HG02588 (cell line): ENCODE measurements around the gene EXT2.

Experiments used
- ATAC-seq: cut with Tn5 transposase; IDR thresholded peaks from one replicate; pipeline ENCODE4 v1.9.1; 2021; ENCODE audit warnings: mild to moderate bottlenecking, moderate library complexity; ENCODE audit not compliant: unreplicated experiment

EXT2 gene

DNA sequence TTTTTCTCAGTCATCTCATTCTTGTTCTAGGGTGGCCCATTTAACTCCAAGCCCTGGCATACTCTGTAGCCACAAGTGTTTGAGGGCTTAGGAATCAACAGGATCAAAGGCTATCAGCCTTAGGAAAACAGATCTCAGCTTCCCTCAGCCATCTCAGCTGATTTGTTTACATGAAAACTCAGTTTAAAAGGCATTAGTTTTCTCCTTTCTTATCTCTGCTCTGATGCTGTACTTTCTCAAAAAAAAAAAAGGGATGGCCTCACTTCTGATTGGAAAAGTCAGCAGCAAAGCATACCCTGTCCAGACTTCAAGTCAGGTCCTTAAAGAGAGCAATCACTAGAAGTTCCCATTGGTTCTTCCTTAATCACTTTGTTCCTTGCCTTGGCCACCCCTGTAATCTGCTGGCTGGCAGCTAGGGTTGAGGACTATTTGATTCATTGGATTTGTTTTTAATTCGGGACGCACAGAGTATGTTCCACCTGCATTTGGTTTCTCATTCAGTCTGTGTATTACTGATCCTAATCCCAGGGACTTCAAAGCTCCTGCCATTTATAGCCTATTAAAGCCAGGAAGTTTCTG lies 102.8 kb downstream of the EXT2 start:
- ATAC-seq, result no peak

DNA sequence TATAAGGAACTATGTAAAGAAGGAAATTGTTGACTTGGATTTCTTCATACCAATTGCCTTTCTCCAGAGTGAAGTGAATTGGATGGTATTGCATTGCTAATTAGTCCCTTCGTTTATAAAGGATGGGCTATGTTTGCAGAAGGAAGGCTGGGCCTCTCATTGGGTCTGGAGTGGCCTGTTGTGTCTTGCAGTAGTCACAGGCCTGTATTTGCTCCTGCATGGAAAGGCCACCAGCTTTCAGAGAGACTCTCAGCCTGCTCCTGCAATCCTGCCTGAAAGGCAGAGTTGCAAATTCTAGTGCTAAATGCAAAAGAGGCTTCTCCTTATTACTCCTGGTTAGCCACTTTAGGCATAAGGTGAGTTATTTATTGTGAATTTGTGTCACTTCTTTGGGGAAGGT lies 103.8 kb downstream of the EXT2 start:
- ATAC-seq, result no peak

DNA sequence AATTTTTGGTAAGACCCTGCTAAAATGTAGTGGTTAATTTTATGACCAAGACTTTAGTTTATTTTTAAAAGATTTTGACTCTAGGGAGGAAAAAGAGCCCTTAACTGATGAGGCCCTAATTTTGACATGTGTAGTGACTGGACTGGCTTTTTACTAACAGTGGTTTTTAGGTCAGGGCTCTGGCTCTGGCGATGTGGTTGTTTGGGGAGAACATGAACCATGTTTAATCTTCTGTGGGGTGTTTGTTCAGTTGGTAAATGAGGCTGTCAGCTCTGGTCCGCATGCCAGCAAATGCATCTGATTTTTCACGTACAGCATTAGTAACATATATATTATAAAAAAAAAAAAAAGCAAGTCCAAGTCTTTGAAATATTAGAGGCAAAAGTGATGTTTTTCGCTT lies 104.3 kb downstream of the EXT2 start:
- no peak for ATAC-seq

DNA sequence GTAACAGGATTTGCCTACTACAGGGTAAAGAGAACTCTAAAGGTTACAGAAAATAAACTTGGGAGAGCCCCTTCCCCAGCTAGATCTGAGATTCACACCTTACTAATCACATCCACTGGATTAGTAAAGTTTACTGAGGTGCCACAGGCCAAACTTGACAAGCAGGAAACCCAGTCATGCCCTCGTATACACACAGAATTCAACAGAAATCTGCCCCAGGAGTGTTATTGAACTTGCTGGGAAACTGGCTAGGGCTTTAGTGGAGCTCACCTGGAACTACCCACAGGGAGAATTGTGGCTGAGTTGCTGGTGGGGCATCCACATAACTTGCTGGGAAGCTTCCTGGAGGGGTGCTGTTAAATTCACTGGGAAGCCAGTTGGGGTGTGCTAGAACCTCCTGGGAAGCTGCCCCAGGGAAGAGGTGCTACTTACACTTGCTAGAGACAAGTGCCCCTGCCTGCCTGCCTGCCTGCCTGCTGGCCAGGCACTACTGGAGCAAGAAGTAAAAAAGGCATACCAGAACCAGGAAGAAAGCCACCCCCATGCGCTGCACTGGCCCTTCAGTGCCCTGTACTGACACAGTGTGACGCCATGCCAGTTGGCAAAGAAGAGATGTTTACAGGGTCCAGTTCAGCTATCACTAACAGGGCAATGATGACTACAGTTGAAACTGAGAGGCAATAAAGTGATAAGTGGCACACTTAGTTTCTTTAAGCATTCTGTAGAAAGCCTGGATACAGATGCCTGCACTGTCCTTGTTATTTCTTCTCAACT lies 108.0 kb downstream of the EXT2 start:
- ATAC-seq, result no peak

DNA sequence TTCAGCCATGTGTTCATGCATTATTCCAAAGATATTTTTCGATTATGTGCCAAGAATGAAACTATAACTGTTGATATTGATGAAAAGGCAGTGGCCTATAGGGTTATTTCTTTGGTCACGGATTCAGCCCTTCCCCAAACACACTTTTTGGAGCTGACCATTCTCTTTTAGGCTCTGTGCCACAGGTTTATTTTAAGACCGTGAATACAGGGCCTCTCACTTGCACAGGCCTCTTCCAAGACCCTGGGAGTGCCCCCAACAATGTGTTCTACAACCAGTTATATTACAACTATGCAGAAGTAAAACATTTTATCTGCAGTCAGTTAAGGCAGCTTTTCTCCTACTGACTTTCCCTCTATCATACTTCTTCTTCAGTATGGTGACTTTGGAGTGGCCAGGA lies 109.9 kb downstream of the EXT2 start:
- no peak for ATAC-seq

DNA sequence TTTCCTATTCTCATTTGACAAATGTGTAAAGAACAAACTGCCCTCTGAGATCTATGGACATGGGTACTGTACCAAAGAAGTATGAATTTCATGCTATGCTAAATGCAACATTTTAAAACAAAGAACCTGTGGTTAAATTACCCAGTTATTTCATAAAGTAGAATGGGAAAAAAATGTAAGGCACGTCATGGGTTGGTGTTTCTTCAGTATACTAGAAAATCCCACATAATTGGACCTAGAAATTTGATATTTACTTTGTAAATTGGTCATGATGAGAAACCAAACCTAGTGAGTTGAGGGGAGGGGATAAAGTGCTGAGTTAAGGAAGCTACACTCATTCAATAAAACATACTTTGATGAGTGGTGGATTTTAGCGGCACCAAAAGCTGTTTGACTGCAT lies 110.4 kb downstream of the EXT2 start:
- no peak for ATAC-seq

DNA sequence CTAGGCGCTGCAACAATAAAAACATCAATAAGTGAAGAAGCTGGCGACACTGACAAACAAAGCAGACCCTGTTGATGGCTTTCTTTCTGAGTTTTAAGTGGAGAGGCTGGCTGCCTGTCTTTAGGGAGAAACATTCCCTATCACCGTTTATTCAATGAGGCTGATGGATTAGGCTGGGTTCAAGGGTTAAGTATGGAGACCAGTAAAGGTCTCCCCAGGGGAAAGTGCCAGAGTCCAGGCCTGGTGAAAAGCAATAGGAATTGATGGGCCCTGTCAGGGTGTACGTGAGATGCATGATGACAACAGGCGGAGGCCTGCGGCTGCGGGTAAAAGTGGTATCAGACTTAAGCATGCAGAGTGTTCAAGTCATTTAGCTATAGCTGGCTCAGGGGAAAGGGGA lies 111.8 kb downstream of the EXT2 start:
- ATAC-seq, result no peak

DNA sequence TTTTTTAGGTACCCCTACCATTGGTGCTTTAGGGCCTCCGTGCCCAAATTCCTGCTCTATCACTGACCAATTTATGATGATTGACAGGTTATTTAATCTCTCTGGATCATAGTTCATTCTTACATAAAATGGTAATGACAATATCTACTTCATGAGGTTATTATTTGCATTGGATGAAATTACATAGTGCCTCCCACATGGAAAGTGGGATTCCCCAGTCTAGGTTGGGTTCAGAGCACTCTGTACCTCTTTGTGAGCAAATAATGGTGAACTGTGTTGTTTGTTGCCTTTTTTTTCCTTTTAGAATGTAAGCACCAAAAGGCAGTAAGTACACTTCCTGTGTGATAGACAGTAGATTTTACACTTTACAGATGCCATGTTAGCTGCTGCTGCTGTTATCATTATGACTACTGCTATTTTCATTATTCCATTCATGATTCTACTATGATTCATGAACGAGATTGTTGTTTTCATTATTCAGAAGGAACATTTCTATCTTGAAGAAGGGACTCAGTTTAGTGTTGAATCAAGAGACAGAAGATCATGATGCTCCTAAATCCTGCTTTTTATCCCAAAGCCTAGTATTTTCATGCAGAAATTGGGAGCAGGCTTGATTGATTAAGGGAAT lies 113.6 kb downstream of the EXT2 start:
- no peak for ATAC-seq

DNA sequence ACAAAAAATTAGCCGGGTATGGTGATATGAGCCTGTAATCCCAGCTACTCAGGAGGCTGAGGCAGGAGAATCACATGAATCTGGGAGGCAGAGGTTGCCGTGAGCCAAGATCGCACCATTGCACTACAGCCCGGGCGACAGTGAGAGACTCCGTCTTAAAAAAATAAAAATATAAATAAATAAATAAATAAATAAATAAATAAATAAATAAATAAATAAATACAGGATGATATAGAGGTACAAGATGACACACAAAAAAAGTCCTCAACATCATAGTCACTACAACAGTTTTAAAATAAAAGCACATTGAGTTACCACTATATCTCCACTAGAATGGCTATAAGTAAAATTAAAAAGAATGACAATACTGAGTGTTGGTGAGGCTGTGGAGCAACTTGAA lies 116.7 kb downstream of the EXT2 start:
- no peak for ATAC-seq

DNA sequence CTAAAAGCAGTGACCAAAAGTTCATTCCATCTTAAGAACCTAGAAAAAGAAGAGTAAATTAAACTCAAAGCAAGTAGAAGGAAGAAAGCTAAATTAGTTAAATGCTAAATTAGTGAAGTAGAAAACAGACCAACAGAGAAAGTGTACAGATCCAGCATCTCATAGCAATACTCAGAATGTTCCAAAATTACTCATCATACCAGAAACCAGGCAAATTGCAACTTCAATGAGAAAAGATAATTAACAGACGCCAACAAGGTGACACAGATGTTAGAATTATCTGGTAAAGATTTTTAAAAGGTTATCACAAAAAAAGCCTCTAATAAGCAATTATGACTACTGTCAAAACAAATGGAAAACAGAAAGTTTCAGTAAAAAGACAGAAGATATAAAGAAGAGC lies 117.7 kb downstream of the EXT2 start:
- ATAC-seq, result no peak

DNA sequence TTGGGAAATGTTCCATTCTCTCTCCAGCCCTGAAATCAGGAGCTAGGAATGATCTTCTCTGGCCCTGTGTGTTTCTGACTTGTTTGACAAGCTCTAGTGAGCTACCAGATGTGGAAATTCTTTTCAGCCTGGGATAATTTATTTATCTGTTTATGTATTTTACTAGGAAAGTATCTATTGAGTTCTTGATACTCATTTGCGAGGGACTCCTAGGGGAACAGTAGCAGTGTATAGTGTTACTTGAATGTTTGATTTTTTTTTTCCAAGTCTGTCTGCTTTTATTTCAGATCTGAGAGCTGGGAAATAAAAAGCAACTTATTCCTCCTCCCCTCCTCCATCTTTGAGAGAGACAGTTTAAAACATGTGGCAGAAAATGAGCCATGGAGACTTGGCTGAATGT lies 122.0 kb downstream of the EXT2 start:
- ATAC-seq, result no peak

DNA sequence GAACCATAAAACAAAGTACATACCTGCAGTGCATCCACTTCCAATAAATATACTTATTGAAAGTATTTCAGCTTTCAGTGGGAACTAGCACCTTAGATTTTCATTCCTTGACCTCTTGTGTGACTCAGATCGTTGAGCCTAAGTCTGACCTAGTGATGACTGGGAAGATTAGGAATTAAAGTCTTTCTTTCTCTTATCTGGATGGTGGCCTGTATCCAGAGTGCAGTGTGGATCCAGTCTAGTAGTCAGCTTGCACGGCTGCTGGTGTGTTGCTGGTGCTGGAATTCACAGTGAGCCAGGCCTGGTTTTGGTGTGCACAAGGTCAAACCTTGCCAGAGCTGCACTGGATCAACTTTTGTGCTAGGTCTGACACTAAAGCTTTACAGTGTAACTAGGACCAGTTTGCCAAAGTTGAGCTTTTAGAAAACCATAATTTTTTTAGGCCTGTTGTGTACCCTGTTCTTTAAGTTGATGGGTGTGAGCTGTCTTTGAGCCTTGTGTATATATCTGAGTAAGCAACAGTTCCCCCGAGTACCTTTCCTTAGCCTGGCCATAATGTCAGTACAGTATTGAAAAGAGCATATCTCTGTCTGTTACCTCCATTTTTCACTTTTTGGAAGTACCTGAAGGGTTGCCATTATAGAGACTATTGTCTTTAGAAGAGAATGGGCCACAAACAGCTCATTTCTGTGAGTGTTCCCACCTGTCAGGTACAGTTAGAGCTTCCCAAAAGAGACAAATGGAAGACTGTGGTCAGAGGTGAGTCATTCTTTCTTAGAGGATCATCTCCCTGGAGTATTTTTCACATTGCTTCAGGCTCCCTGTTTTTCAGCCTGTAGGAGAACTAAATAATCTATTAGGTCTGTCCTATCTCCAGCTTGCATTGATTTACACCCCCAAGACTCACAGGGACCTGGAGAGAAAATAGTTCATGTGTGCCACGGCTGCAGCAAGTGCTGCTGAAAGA lies 124.6 kb downstream of the EXT2 start:
- ATAC-seq, result no peak

DNA sequence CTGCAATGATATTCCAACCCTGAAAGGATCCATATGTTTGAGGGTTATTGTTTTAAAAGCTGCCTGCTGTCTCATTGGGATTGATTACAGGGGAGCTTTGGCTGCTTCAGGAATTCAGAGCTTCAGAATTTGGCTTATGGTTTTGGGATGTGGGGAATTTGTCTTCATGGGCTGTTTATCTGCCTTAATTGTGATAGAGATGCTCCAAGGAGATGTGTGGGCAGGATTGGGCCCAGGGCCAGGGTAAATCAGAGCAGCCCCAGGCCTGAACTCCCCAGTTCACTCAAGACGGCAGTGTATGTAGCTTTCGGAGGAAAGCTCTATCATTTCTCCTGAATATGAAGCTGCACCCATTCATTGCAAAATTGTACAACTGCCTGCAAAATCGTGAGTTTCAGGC lies 126.0 kb downstream of the EXT2 start:
- no peak for ATAC-seq

DNA sequence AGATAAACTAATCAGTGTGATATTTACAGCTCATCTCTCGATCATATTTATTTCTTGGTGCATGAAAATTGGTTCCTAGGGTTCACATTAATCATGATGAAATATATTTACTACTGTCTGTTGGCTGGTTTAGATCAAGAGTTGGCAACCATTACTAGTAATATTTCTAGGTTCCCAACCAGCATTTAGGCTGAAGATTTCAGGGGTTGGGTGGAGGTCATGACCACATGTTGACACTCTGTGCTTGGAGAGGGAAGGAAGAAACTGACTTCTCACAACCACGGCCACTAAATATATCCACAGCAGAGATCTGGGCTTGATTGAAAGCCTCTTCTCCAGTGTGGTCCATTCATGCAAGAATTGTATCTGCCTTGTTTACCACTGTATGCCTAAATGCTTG lies 126.5 kb downstream of the EXT2 start:
- ATAC-seq, result no peak

DNA sequence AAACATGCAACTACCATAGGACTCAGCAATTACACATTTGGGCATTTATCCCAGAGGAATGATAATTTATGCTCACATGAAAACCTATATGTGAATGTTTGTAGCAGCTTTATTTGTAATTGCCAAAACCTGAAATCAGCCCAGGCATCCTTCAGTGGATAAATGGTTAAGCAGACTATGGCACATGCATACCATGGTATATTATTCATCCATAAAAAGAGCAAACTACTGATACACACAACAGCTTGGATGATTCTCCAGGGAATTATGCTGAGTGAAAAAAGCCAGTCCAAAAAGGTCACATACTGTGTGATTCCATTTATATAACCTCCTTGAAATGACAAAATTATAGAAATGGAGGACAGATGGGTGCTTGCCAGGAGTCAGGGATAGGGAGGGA lies 127.8 kb downstream of the EXT2 start:
- ATAC-seq, result no peak

DNA sequence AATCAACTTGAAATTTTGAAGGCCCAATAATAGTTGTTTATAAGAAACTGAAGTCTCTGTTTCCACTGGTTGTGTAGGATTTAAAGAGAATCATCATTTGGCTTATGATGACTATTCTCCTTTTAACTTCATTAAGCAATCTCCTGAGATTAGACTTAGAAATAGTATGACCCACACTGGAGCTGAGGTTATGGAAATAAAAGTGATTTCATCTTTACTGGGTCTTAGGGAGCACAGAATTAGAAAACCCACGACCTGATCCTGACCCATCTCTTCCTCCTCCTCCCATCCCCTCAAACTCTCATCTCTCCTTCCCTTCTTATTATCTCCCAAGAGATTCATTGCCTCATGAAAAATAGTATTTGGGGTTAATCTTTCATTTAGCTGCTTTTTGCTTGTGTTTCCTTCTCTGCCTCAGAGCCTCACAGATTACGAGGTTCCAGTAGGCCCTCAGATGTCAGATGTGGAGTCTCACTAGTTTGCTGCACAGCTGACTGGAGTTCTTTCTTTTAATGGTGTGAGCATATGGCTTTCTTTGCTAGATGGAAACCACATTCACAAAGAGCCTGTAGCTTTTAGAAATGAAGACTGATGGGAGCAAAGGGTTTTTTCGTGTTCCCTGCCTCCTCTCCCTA lies 129.5 kb downstream of the EXT2 start:
- no peak for ATAC-seq

DNA sequence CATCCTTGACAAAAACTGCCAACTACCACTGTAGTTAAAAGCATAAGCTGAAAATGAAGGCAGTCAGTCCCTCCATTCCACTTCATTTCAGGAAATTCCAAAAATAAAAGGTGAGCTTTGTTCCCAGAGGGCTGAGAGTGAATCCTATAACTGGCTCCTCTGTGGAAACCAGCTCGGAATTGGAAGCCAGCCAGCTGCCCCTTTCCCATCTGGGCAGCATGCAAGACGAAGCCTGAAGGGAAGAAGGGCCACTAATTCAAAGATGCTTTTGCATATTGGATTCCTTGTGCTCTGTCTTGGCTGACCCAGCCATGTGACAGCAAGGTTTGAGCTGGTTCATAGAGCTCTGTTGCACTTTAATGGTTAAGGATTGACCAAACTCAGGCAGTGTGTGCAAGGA lies 131.0 kb downstream of the EXT2 start:
- ATAC-seq, result no peak

DNA sequence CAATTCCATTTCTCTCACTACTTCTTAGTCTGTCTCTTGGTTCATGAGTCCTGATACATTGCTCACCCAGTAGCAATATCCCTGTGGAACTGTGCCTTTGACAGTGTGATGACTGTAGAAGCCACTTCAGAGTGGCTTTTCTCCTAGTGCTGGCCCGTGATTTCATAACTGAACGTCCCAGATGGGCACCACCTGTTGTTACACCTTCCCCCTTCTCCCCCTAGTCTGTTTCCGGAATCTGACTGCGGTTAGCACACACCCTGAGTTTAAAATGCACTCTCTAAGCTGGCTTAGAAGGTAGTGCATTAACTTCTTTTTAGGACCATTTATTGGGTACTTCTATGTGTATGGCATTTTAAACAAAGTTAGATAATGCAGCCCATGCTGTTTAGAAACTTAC lies 131.5 kb downstream of the EXT2 start:
- ATAC-seq, result peak; percentile 64

DNA sequence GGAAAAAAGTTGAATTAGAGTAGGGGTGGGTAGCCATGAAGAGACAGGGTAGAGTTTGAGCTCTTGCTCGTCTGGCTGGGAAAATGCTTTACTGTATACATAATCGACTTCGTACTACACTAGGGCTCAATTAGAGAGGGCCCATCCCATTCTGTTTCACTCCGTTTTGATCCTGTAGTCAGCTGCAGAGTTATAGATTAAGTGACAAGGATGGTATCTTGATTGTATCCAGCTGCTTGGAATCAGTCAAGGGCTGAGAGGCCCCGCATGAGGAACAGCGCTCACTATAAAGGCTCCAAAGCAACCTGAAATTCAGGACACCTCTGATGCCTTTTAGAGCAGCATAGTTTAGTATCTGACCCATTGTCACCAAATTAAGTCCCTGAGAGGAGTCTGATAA lies 132.9 kb downstream of the EXT2 start:
- no peak for ATAC-seq

DNA sequence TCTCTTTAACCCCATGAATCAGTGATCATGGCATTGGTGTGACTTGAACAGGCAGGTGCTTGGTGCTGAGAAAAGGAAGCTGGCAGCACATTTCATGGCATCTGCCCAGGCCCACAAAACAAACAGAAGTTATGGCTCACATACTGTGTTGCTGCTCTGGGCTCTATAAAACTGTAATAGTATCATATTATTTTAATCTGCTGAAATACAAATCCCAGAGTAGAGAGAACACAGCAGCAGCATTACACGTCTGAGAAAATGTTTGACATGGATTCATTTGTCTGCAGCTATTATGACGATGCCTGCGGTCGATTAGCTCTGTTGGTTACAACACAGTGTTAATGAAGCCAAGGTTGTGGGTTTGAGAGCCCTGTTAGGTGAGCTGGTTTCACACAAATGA lies 133.6 kb downstream of the EXT2 start:
- ATAC-seq, result no peak

DNA sequence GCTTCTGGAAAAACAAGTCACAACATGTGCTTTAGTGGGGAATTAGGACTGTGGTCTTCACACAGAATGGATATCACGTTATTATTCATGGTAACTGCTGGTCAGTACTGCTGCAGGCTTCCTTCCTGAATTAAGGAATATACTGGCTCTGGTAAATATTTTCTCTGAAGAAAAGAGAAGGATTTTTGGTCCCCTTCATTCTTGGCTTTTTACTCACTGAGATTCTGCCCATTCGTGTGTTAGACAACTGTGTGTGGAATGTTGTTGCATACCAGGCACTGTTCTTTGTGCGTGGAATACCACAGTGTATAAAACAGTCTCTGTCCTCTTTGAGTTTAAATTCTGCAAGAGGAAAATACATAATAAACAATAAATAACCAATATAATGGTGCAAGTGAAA lies 134.1 kb downstream of the EXT2 start:
- ATAC-seq, result no peak
